OCI-LY1 (cell line): ENCODE results near the gene CCR6.

ENCODE experiments used
- EZH2 ChIP-seq: fragments of 200-600 bp; sonication (generic), shearing (Covaris generic); IDR thresholded peaks from 2 replicates; pipeline ENCODE4 v1.8.0; 2017; ENCODE audit warnings: borderline replicate concordance, mixed run types, mild to moderate bottlenecking, antibody characterized with exemption, low read length, moderate library complexity, mixed read lengths
- TF ChIP-seq, protein P1 (sequence below): fragments of 200-600 bp; sonication (generic), shearing (Covaris generic); IDR thresholded peaks from 2 replicates; pipeline ENCODE4 v1.5.1; 2017; ENCODE audit warnings: mild to moderate bottlenecking, antibody characterized with exemption, low read length, moderate library complexity, mixed read lengths

- TF ChIP-seq, protein P1, sequence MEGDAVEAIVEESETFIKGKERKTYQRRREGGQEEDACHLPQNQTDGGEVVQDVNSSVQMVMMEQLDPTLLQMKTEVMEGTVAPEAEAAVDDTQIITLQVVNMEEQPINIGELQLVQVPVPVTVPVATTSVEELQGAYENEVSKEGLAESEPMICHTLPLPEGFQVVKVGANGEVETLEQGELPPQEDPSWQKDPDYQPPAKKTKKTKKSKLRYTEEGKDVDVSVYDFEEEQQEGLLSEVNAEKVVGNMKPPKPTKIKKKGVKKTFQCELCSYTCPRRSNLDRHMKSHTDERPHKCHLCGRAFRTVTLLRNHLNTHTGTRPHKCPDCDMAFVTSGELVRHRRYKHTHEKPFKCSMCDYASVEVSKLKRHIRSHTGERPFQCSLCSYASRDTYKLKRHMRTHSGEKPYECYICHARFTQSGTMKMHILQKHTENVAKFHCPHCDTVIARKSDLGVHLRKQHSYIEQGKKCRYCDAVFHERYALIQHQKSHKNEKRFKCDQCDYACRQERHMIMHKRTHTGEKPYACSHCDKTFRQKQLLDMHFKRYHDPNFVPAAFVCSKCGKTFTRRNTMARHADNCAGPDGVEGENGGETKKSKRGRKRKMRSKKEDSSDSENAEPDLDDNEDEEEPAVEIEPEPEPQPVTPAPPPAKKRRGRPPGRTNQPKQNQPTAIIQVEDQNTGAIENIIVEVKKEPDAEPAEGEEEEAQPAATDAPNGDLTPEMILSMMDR: no peak
- no peak for TF ChIP-seq EZH2
Observed at GRCh38 chr6:167111597-167111996, 11.3 kb upstream of the CCR6 start.
